Vagina (tissue), 2 donors: ENCODE data around the gene STXBP6.

Experiments
- CTCF ChIP-seq, 3 experiments: fragments of 450-650 bp in 2 of 3; fragments of 200-600 bp in 1 of 3; sonication (generic) in 1 of 3; IDR thresholded peaks; one replicate each; pipeline ENCODE4 v1.5.1; 2017 to 2019; ENCODE audit warnings: antibody characterized with exemption in 3 of 3, mild to moderate bottlenecking in 2 of 3, moderate library complexity in 2 of 3
- POLR2A ChIP-seq, 2 donors: fragments of 450-650 bp; IDR thresholded peaks; one replicate each; pipeline ENCODE4 v1.6.1; 2017; ENCODE audit warnings: antibody characterized with exemption in 2 of 2, mild to moderate bottlenecking in 2 of 2, moderate library complexity in 2 of 2

- no peak for TF ChIP-seq CTCF (IDR thresholded peaks at IDR 0.05)
- TF ChIP-seq POLR2A (IDR thresholded peaks at IDR 0.05), result no peak
Observed at GRCh38 chr14:25026476-25027137, 23.3 kb downstream of the STXBP6 start.
